ENCODE results near the gene TMIGD3. TPM values are rescaled to one million over a fixed set of nuclear protein-coding genes. Genes with fewer than 3 reads are reported as not detected.
A peak's percentile ranks its signal among the peaks of the same experiment; 100 is the strongest.

TMIGD3 gene

DNA sequence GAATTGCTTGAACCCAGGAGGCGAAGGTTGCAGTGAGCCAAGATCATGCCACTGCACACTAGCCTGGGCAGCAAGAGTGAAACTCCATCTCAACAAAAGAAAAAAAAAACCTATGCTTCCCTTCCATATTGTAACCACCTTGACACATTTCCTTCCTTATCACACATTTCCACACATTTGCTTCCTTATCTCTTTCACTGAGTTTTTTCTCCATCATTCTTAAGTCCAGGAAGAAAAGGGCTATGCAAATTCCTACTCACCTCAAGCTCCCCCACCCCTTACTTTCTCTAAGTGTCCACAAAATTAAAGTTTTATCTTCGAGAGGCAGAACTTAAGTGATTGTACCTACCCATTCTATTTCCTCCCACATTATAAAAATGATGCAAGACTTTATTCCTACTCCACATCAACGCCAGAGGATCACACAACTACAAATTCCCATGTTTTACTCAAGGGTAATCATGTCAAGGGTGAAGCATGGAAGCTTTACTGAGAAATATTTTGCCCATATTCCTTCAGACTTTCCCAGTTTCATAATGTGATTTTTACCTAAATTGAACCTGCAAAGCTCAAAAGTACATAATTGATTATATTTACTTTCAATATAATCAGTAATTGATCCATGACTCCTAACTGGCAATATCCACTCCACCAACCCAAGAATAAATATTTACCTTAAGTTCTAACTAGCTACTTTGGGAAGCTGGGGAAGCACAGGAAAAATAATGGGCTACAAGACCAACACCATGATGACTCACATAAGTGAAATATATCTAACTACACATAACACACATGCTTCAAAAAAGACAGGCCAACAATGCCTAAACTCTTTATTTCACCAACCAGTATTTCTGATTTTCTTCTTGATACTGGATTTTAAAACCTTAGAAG is 63.7 kb downstream of the TMIGD3 start:
- no peak for DNase-seq
- H3K27ac ChIP-seq (ENCODE audit: low read length, poor library complexity, severe bottlenecking): no peak overlapping the region
- WGBS: 98% methylated on average over 3 of the region's 3 CpGs

DNA sequence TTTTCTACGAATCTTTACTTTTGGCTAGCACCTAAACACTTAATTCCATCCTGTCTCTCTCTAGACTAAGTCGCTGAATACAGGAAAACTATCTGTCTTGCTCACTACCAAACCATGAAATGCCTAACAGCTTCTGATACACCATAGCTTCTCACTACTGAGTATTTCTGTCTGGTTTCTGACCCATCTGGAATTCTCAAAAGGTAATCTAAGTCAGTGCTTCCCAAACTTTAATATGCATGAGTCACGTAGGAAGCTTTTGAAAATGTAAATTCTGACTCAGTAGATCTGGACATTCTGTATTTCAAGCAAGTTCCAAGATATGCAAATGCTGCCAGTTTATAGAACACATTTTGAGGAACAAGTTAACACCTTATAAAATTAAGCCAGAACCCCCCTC is 66.7 kb downstream of the TMIGD3 start:
- Histone ChIP-seq H3K36me3 (ENCODE audit: control insufficient read depth in 1 of 2, insufficient read depth in 2 of 2, low read depth in 1 of 2, low read length in 2 of 2) (peaks cover 17 to 47% of the 10 kb centered on the region in 2 experiments), H3K4me2 (ENCODE audit: low read length, poor library complexity, severe bottlenecking) (no peak overlapping the region), H3K9ac (ENCODE audit: low read length) (no peak overlapping the region), H3K27me3 (ENCODE audit: control insufficient read depth in 1 of 2, insufficient read depth in 1 of 2, low read length in 2 of 2) (no peaks in the 10 kb centered on the region), H2BK120ac (ENCODE audit: low read depth, low read length) (no peak overlapping the region), H3K23ac (ENCODE audit: low read length in 2 of 2) (no peak overlapping the region), H2AK5ac (ENCODE audit: low read length, severe bottlenecking) (no peak overlapping the region), H4K91ac (ENCODE audit: low read length) (no peak overlapping the region), H3K9me3 (ENCODE audit: control insufficient read depth, low read length) (no peaks in the 10 kb centered on the region), H2AFZ (ENCODE audit: low read depth, low read length) (no peak overlapping the region), H3K18ac (ENCODE audit: low read depth in 1 of 2, low read length in 2 of 2) (no peak overlapping the region), H3K27ac (ENCODE audit: low read length, poor library complexity, severe bottlenecking) (no peak overlapping the region), H3K4me1 (ENCODE audit: control insufficient read depth, insufficient read depth, low read depth, low read length) (no peaks in the 10 kb centered on the region), H3K79me1 (replicated peaks; ENCODE audit: low read length, poor library complexity, severe bottlenecking) (peaks cover 10% of the 10 kb centered on the region), H3K4ac (ENCODE audit: low read depth in 1 of 2, low read length in 2 of 2) (no peak overlapping the region), H2BK15ac (ENCODE audit: low read depth, poor library complexity, severe bottlenecking) (no peak overlapping the region), H3K14ac (ENCODE audit: low read length in 2 of 2) (no peak overlapping the region), H4K8ac (ENCODE audit: low read length) (no peak overlapping the region), H3K4me3 (ENCODE audit: insufficient read depth in 1 of 2, low read depth in 1 of 2, low read length in 2 of 2) (no peak overlapping the region), H2BK12ac (ENCODE audit: low read length in 2 of 2) (no peak overlapping the region), H2BK5ac (ENCODE audit: low read depth, low read length, poor library complexity, severe bottlenecking) (no peak overlapping the region)
- 70% methylated on average over 3 of the region's 3 CpGs for WGBS
- peak; percentile 9 for DNase-seq

More for the DNA sequence above, 63.7 kb downstream of the TMIGD3 start:
- Histone ChIP-seq H3K27me3 (ENCODE audit: control insufficient read depth in 1 of 2, insufficient read depth in 1 of 2, low read length in 2 of 2) (no peaks in the 10 kb centered on the region), H2BK15ac (ENCODE audit: low read depth, poor library complexity, severe bottlenecking) (no peak overlapping the region), H3K4ac (ENCODE audit: low read depth in 1 of 2, low read length in 2 of 2) (no peak overlapping the region), H3K23ac (ENCODE audit: low read length in 2 of 2) (no peak overlapping the region), H2AK5ac (ENCODE audit: low read length, severe bottlenecking) (no peak overlapping the region), H3K9me3 (ENCODE audit: control insufficient read depth, low read length) (no peaks in the 10 kb centered on the region), H2BK120ac (ENCODE audit: low read depth, low read length) (no peak overlapping the region), H3K79me1 (replicated peaks; ENCODE audit: low read length, poor library complexity, severe bottlenecking) (peaks cover 26% of the 10 kb centered on the region), H3K9ac (ENCODE audit: low read length) (no peak overlapping the region), H4K91ac (ENCODE audit: low read length) (no peak overlapping the region), H3K36me3 (ENCODE audit: control insufficient read depth in 1 of 2, insufficient read depth in 2 of 2, low read depth in 1 of 2, low read length in 2 of 2) (peaks cover 33 to 76% of the 10 kb centered on the region in 2 experiments), H3K4me2 (ENCODE audit: low read length, poor library complexity, severe bottlenecking) (no peak overlapping the region), H2AFZ (ENCODE audit: low read depth, low read length) (no peak overlapping the region), H4K8ac (ENCODE audit: low read length) (no peak overlapping the region), H2BK12ac (ENCODE audit: low read length in 2 of 2) (no peak overlapping the region), H2BK5ac (ENCODE audit: low read depth, low read length, poor library complexity, severe bottlenecking) (no peak overlapping the region), H3K4me3 (ENCODE audit: insufficient read depth in 1 of 2, low read depth in 1 of 2, low read length in 2 of 2) (no peak overlapping the region), H3K4me1 (ENCODE audit: control insufficient read depth, insufficient read depth, low read depth, low read length) (no peaks in the 10 kb centered on the region), H3K14ac (ENCODE audit: low read length in 2 of 2) (no peak overlapping the region), H3K18ac (ENCODE audit: low read depth in 1 of 2, low read length in 2 of 2) (no peak overlapping the region)

Small RNA genes lying within 50 kb of the gene (small RNA-seq; reads per million reads assigned to genes)
- gene RF00019 (ENCODE audit: low read depth) (not detected), gene RNU6-792P (ENCODE audit: low read depth) (not detected)

Measured in mesenchymal stem cell (in vitro differentiated cells and primary cell).